MM.1S (cell line): ENCODE results near the gene MS4A4A.

Source experiments
- CTCF ChIP-seq: fragments of 300-600 bp; sonication (generic); IDR thresholded peaks from 2 replicates; pipeline ENCODE4 v1.5.1; 2016; ENCODE audit warnings: antibody characterized with exemption, low read length, mixed read lengths
- EZH2 ChIP-seq: fragments of 300-600 bp; sonication (generic); optimal IDR thresholded peaks from 2 replicates; pipeline ENCODE3; 2017; ENCODE audit warnings: low read depth, mild to moderate bottlenecking, antibody characterized with exemption, low read length, mixed read lengths
- EZH2phosphoT487 ChIP-seq: fragments of 300-600 bp; sonication (generic); IDR thresholded peaks from 2 replicates; pipeline ENCODE4 v1.6.1; 2018; ENCODE audit warnings: antibody characterized with exemption, low read length

GRCh38 chr11:60240662-60241061 is 39.8 kb upstream of the MS4A4A start:
- no peak for TF ChIP-seq CTCF
- no peak for TF ChIP-seq EZH2
- no peak for TF ChIP-seq EZH2phosphoT487
